Measurements from ENCODE around the gene LRATD1. TPM values are rescaled to one million over a fixed set of nuclear protein-coding genes. Genes with fewer than 3 reads are reported as not detected.

LRATD1 gene
- total RNA-seq, 6 experiments from 2014 or later, result 0.79 to 3.8 (median 2.1) TPM

DNA sequence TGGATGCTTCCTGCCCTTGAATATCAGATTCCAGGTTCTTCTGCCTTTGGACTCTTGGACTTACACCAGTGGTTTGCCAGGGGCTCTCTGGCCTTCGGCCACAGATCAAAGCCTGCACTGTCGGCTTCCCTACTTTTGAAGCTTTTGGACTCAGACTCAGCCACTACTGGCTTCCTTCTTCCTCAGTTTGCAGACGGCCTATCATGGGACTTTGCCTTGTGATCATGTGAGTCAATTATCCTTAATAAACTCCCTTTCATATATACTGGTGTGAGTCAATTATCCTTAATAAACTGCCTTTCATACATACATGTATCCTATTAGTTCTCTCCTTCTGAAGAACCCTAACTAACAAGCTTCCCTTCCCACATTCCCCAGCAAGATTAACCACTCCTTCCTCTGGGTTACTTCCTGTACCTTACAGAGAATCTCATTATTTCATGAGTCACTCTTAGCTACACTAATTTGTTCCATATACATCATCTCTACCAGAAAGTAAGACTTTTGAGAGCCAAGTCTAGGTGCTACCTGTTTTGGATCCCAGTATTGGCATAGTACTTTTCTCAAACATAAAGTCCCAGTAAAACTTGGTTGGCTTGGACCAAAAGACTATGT lies 31.3 kb upstream of the LRATD1 start:
- intact Hi-C loops (cut with DNase I), result no loop called here
- WGBS (ENCODE audit: insufficient coverage, low coverage, low lambda C conversion rate, missing lambda C conversion rate), result 17% methylated on average over 1 of the region's 3 CpGs
- Histone ChIP-seq H3K4me1 (no peaks in the 10 kb centered on the region), H3K27me3 (no peaks in the 10 kb centered on the region), H3K36me3 (no peaks in the 10 kb centered on the region), H3K27ac (no peak overlapping the region), H3K9me3 (no peaks in the 10 kb centered on the region), H3K4me3 (no peak overlapping the region)
- TF ChIP-seq POLR2A (IDR thresholded peaks at IDR 0.05), result no peak
- TF ChIP-seq, protein P1, sequence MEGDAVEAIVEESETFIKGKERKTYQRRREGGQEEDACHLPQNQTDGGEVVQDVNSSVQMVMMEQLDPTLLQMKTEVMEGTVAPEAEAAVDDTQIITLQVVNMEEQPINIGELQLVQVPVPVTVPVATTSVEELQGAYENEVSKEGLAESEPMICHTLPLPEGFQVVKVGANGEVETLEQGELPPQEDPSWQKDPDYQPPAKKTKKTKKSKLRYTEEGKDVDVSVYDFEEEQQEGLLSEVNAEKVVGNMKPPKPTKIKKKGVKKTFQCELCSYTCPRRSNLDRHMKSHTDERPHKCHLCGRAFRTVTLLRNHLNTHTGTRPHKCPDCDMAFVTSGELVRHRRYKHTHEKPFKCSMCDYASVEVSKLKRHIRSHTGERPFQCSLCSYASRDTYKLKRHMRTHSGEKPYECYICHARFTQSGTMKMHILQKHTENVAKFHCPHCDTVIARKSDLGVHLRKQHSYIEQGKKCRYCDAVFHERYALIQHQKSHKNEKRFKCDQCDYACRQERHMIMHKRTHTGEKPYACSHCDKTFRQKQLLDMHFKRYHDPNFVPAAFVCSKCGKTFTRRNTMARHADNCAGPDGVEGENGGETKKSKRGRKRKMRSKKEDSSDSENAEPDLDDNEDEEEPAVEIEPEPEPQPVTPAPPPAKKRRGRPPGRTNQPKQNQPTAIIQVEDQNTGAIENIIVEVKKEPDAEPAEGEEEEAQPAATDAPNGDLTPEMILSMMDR (IDR thresholded peaks at IDR 0.05), result no peak
- DNase-seq, result no peak
- peak in 1 of 4 donors; percentile 32 for ATAC-seq

DNA sequence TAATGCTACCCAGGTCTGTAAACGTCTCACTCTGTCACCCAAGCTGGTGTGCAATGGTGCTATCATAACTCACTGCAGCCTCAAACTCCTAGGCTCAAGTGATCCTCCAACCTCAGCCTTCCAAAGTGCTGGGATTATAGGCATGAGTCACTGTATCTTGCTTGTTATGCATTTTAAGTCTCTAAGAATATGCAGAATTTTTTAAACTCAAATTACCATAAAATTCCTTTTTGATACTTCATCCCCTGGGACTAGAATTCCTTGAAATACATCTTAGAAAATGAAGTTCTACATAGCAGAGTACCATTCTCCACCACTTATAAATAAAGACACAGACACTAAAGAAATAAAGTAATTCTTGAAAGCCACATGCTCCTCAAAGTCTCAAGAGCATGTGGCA lies 30.2 kb upstream of the LRATD1 start:
- Histone ChIP-seq H3K4me1 (no peaks in the 10 kb centered on the region), H3K4me3 (no peak overlapping the region), H3K27me3 (no peaks in the 10 kb centered on the region), H3K9me3 (no peaks in the 10 kb centered on the region), H3K36me3 (no peaks in the 10 kb centered on the region), H3K27ac (no peak overlapping the region)
- intact Hi-C loops (cut with DNase I), result no loop called here
- 30% methylated on average over 1 of the region's 1 CpG for WGBS (ENCODE audit: insufficient coverage, low coverage, low lambda C conversion rate, missing lambda C conversion rate)
- ATAC-seq (no peak), DNase-seq (no peak)
- TF ChIP-seq POLR2A (IDR thresholded peaks at IDR 0.05), result no peak
- TF ChIP-seq, protein P1 (IDR thresholded peaks at IDR 0.05), result no peak

DNA sequence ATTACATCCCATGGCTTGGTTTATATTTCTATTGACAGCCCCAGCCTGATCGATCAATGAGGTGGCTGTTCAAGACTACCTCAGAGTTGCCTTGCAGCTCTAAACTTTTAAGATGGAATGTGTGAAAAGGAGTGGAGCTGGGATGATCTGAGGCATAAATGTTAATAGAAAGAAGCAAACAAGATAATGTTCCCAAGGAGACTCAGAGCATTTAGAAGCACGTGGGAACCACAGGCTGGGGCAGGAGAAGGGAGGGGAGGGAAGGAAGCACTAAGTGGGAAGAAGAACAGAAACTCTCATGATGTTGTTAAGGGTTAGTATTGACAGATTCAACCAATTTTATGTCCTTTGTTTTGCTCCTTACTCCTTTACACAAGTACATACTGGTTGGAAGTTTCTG lies 28.8 kb upstream of the LRATD1 start:
- DNase-seq, result no peak
- Histone ChIP-seq H3K27ac (no peak overlapping the region), H3K36me3 (no peaks in the 10 kb centered on the region), H3K9me3 (no peaks in the 10 kb centered on the region), H3K4me3 (no peak overlapping the region), H3K4me1 (no peaks in the 10 kb centered on the region), H3K27me3 (no peaks in the 10 kb centered on the region)
- no peak for ATAC-seq
- WGBS (ENCODE audit: insufficient coverage, low coverage, low lambda C conversion rate, missing lambda C conversion rate), result 35% methylated on average over 2 of the region's 2 CpGs
- intact Hi-C loops (cut with DNase I), result no loop called here
- no peak for TF ChIP-seq POLR2A (IDR thresholded peaks at IDR 0.05)
- TF ChIP-seq, protein P1 (IDR thresholded peaks at IDR 0.05), result no peak

DNA sequence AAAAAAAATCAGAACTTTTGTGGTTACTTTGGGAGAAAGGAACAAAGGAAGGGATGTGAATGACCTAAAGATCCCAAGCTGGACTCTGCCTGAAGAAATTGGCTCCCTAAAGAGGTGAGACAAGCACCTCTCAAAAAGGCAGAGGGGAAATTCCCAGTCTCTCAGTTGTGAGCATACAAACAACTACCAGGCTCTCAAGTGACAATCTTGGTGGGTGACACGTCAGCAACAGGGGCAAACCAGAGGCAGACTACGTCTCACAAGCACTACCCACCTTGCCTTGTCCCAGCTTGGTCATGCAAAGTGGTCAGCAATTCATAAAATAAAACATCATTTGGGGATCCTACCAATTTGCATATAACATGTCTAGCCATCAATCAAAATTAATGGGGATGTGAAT lies 24.3 kb upstream of the LRATD1 start:
- no peak for TF ChIP-seq POLR2A (IDR thresholded peaks at IDR 0.05)
- TF ChIP-seq, protein P1 (IDR thresholded peaks at IDR 0.05), result no peak
- Histone ChIP-seq H3K4me1 (no peaks in the 10 kb centered on the region), H3K36me3 (no peaks in the 10 kb centered on the region), H3K27me3 (no peaks in the 10 kb centered on the region), H3K27ac (no peak overlapping the region), H3K9me3 (no peaks in the 10 kb centered on the region), H3K4me3 (no peak overlapping the region)
- no peak for DNase-seq
- intact Hi-C loops (cut with DNase I), result no loop called here
- WGBS (ENCODE audit: insufficient coverage, low coverage, low lambda C conversion rate, missing lambda C conversion rate), result 46% methylated on average over 2 of the region's 2 CpGs
- ATAC-seq, result no peak

DNA sequence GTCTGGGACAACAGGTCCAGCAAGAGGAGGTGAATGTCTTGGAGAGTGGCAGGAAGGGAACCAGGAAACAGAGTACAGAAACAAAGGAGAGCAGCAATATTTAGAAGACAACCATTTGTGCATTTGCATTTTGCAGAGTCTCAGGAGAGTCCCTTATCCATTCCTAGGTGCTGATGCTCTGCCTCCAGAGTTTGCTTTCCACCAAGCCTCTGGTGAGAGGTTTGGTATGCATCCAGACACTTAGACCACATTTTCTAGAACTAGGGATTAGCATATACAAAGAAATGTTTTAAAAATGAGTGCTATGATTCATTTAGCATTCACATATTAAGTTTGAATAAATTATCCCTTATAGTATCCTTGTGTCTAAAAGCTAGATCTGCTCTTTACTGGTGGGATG lies 18.5 kb upstream of the LRATD1 start:
- H3K36me3 ChIP-seq, result no peaks in the 10 kb centered on the region
- DNase-seq, result no peak
- no peak for ATAC-seq
- TF ChIP-seq POLR2A (IDR thresholded peaks at IDR 0.05), result no peak
- TF ChIP-seq, protein P1 (IDR thresholded peaks at IDR 0.05), result no peak
- no peaks in the 10 kb centered on the region for H3K27me3 ChIP-seq
- H3K4me3 ChIP-seq, result no peak overlapping the region
- H3K4me1 ChIP-seq, result no peaks in the 10 kb centered on the region
- no peak overlapping the region for H3K27ac ChIP-seq
- intact Hi-C loops (cut with DNase I), result no loop called here
- no peaks in the 10 kb centered on the region for H3K9me3 ChIP-seq
